Activated CD4-positive, alpha-beta T cell treated with anti-CD3 and anti-CD28 coated beads, Interleukin-2, amount 50 U/mL, for 1 hour (primary cell): ENCODE measurements around the gene BTG1.

Experiments
- DNase-seq: peaks from one replicate; pipeline ENCODE4 v3.0.0-alpha.2; 2020

Gene BTG1

DNA sequence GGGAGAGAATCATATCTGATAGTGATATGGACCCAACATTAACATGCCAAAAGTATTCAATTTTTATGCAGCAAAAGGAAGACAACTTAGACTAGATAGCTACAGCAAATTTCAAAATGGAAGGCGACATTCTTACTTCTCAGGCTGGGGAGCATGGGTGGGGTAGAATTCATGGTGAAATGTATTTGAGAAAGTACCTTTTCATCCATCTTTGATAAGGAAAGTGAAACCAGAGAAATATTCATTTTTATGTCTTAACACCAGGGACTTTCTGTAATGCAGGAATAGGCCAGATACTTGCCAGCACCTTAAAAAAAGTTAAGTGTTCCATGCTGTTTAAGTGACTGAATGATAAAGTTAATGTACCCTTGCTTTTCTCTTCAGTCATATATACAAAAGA is 13.4 kb downstream of the BTG1 start:
- DNase-seq = no peak

DNA sequence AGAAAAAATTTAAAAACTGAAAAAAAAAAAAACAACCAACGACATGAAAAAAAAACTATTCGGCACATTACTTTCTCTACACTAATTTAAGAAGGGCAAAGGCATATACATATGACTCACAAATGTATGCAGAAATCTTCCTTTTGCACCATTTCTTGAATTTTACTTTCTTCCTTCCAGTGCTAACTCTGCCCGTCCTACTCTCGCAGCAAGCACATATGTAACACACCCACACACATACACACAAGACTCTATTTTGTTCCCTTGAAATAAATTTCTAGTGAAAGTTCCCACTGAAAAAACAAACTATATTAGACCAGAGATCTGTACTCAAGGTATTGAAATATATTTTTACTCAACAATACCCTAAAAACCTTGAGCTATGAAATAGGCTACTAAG is 14.6 kb downstream of the BTG1 start:
- DNase-seq = no peak

DNA sequence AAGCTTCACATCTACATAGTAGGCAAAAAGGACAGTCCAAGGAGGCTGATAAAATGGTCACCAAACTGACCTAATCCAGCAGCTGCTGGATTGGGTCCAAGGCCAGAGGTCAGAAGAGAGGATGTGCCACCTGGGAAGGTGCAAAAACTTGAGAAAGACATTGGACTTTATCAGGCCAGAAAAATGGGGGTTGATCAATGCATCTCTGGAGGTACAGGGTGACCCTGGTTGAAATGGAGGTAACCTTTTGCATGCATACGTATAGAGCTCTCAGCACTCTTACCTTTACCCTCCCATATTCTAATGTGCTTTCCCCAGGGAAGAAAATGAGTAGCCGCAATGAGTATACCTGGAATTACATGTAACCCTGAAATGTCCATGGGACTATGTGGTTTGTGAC is 16.0 kb downstream of the BTG1 start:
- DNase-seq = no peak

DNA sequence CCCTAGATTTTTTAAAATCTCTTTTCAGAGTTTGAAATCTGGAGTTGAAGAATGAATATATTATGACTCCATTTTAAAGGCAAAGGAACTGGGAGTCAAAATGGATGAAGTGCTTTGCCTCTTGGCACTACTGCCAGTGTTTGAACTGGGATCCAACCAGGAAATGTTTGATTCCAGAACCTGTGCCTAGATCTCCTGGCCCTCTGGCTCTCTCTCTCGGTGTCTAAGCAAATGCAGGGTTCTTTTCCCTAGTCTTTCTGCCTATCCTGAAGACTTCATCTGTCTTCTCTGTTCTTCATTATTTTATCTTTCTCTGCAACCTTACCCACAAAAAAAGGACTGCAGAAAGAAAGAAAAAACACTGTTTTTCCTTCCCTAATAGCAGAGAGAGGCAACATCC is 17.0 kb downstream of the BTG1 start:
- no peak for DNase-seq

DNA sequence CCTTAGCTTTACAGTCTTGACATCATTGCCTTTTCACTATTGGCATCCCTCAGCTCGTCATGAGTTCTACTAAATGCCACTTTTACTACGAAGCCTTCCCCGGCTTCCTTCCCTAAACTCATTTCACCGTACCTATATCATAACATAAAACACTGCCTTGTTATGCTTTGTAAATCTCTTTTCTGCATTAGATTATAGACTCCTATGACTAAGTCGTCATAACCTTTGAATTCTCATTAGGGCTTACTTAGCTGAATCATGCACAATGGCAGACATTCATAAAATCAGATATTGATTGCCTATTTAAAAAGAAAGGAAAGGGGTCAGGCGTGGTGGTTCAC is 21.0 kb downstream of the BTG1 start:
- no peak for DNase-seq

DNA sequence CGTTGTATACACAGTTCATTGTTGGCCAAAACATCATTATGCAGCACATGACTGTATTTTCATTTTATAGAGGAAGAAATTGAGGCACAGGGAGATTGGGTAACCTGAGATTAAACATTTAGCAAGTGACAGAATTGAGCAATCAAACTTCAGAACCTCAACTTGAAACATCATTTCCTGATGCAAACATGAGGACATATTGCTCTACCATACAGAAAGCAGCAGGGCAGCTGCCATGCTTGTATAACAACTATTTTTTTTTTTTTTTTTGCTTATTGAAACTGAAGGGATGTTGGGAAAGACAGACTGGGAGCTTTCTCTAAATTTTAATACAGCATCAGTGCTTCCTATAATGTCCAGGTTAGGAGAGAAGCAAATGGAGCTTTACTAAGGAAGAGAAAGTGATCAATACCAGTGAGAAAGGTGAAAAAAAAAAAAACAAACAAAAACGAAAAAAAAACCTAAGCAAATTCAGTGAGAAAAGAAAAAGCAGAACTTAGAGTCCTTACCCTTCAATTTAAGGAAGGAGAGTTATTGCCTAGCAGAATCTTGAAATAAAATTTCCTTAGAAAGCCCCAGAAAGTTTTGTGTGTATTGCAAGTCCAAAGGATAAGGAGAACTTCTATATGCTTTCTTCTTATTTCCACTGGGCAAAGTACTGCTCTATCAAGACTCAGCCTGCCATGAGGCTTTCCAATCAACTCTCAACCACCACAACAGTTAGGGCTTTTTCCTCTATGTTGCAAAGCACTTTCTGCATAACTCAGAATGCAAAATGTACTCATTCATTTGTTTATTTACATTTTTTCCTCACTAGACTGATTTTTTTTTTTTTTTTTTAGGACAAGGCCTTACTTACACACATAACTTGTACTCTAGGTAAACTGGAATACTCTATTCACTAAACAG is 21.6 kb downstream of the BTG1 start:
- no peak for DNase-seq

DNA sequence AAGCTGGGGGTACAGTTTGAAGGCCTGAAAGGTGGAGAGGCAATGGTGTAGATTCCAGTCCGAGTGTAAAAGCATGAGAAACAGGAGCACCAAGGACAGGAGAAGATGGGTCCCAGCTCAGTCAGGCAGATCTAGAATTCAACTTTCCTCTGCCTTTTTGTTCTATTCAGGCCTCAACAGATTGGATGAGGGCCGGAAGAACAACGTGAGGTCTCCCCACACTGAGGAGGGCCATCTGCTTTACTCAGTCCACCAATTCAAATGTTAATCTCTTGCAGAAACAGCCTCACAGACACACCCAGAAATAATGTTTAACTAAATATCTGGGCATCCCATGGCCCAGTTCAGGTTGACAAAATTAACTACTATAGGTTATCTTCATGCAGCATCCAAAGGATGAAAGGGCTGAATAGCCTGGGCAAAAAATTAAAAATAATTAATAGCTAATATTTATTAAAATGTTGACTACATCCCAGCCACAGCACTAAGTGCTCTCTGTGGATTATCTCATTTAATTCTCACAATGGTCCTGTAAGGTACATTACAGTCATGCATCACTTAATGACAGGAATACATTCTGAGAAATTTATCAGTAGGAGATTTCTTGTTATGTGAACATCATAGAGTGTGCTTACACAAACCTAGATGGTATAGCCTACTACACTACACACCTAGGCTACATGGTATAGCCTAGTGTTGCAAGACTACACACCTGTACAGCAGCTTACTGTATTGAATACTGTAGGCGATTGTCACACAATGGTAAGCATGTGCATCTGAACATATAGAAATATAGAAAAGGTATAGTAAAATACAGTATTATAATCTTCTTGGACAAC is 22.5 kb downstream of the BTG1 start:
- no peak for DNase-seq

DNA sequence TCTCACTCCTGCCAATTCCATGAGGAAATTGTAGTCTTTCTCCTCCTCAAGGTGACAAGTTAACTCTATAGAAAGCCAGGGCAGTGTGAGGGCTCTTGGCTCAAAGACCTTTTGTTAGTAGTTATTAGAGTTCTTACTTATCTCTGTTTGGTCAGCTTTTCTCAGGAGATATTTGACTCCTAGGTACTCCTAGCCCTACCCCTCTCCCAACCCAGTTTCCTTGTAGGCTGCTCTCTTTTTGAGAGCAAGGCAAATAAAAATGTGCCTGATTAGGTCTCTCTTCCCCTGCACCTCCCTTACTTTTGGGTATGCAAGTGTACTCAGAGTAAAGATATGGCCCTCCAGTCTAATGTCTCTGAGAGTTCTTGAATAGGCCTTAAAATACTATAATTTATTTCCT is 23.8 kb downstream of the BTG1 start:
- DNase-seq = no peak

DNA sequence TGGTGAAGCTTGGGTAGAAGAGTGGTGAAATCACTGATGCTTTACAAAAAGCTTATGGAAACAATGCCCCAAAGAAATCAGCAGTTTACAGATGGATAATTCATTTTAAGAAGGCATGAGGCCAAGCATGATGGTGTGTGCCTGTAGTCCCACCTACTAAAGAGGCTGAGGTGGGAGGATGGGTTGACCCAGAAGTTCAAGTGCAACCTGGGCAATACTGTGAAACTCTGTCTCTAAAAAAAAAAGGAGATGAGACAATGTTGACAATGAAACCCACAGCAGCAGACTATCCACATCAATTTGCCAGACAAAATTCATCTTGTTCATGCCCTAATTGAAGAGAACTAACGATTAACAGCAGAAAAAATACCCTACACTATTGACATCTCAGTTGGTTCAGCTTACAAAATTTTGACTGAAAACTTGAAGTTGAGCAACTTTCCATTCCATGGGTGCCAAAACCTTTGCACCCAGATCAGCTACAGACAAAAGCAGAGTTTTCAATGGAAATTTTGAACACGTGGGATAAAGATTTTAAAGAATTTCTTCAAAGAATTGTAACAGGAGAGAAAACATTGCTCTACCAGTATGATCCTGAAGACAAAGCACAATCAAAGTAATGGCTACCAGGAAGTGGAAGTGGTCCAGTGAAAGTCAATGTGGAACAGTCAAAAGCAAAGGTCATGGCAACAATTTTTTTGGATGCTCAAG is 26.7 kb downstream of the BTG1 start:
- no peak for DNase-seq

DNA sequence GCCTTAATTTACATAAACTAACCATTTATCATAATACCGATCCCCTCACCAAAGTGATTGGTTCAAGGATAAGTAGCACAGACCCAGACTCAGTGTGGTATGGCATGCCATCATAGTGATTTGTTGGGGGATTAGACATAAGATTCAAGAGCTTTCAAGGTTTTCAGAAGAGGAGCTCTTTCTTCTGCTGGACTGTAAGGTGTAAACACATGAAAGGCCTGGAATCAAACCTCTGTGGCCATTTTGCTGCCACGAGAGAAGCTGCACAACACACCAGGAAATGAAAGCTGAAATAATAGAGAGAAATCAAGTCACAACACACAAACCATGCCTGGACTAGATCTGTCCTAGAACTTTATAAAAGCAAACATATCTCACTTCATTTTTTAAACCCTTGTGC is 30.8 kb downstream of the BTG1 start:
- no peak for DNase-seq

DNA sequence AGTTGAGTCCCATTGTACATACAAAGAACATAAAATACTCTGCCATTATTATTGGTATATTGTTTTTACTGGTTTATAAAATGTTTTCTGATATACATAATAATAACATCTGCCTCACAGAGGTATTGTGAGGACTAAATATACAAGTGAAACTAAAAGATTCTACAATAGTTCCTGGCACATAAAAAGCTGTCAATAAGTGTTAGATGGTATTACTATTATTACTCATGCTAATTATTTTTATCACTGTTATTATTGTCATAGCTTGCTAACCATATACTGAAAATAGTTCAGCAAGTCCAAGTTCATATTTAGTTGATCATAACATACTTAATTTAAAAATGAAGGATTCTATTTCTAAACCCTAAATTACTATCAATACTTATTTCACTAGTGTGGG is 34.4 kb downstream of the BTG1 start:
- no peak for DNase-seq

DNA sequence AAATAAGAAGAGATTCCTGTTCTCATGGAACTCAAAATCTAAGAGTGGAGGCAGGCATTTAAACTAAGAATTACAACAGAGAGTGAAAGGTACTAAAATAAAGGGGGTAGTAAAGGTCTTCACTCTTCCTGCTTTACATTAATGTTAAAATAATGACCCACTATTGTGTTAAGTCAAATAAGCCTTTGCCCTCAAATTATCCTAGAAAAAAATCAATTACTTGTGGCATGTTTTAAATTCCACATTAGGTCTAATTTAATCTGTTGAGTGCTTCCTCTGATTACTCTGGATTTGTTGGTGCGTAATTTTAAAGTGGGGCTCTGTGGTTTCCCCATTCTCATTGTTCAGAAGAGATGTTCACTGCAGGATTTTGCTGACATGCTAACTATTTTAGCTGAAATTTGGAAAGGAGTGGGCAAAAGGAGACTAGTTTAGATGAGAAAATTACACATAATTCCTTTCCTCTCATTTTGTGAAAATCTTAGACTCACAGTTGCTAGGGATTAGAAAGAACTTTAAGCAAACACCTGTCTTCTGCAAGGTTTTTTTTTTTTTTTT is 35.5 kb downstream of the BTG1 start:
- no peak for DNase-seq

DNA sequence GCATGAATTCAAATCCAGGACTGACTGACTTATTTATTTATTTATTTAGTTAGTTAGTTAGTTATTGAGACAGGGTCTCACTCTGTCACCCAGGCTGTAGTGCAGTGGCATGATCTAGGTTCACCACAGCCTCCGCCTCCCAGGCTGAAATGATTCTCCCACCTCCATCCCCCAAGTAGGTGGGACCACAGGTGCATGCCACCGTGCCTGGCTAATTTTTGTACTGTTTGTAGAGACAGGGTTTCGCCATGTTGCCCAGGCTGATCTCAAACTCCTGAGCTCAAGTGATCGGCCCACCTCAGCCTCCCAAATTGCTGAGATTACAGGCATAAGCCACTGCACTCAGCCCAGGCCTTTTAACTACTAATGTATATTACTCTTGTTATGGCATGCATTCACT is 36.0 kb downstream of the BTG1 start:
- no peak for DNase-seq

DNA sequence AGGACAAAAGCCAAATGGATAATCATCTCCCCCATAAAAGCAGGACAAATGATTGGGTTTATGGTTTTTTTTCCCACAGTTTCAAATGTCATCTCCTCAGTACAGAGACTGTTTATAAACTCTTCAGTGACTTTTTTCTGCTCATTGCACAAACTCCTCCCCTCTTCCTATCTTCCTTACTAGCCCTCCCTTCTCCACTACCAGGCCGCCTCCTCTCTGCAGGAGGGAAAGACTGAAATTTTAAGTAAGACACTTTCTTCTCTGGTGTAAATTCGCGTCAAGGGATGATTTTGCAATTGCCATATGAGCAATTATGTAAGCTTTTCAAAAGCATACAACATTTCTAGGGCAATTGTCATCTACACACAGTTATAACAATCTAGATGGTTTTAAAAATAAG is 37.0 kb downstream of the BTG1 start:
- no peak for DNase-seq

DNA sequence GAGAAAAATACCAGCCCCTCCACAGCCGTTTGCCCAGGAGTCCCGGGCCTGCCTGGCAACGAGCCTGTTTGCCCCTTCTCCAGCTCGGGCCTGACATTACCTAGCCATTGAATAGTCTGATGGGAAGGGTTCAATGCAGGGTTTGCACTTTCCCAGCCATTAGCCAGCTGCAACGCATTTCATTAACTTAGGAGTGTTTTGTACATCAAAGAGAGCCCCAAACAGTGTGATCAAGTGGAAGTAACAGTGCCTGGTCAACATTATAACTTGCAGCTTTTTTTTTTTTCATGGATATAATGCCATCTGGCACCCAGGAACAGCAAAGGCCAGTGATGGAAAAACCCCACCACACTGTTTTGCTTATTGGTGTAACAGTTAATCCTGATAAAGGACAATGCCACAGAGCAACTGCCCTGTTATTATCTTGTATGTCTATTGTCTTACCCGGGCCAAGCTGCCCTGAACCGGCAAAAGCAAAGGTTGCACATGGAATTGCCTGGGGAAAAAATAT is 38.0 kb downstream of the BTG1 start:
- DNase-seq = no peak

DNA sequence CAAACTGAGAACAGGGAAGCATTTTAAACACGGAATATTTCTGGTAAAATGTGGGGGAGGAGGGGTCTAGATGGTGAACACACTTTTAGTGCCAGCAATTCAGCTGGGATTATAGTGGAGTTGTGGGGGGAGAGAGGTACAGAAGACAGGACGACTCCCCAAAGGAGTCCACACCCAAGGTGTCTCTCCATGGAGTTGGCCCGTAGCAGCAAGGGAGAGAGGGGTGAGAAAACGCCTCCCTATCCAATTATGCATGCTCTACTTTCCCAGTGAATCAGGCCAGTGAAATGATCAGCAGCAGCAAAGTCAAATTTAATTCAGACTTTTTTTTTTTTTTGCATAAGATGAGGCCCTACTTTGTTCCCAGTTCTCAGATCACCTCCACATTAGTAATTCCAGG is 38.6 kb downstream of the BTG1 start:
- DNase-seq = no peak

DNA sequence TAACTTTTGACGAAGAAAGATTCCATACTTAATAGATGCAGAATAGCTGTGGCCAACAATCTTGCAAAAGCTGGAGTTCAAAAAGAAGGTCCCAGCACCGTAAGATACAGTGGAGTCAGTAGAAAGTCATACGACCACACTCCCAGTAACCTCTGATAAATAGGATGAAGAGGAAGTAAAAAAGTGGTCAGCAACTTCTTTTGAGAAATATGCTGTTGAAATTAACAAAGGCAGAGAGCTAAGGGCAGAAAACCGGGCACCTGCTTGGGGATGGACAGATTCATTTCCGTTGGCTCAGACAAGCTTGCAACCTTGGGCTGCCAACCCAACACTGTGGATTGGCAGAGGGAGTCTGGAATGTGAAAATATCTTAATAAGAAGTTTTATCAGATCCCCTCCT is 40.0 kb downstream of the BTG1 start:
- DNase-seq = no peak

DNA sequence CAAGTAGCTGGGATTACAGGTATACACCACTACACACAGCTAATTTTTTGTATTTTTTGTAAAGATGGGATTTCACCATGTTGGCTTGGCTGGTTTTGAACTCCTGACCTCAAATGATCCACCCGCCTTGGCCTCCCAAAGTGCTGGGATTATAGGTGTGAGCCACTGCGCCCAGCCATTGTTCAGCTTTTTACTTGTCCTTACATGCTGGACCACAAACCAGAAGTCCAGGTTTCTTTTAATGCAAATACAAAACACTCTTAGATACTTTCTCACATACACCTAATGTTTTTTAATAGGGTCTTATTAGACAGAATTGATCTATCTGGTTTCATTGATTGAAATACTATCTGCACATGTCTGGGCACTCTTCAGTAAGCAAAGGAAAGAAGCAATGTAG is 40.5 kb downstream of the BTG1 start:
- DNase-seq = no peak

DNA sequence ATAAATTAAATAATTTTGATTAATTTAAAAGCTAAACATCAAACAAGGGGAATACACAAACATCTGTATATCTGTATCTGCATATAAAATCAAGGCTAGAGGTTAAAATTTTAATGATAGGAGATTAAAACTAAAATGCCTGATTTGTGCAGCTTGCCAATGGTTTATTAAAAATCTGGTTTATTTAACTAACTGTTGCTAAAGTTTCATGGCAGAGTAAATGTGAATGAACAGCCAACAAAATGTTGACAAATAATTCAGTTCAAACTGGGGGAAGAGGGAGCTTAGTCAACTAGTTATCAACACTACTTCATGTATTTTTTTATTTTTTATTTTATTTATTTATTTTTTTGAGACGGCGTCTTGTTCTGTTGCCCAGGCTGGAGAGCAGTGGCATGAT is 43.0 kb downstream of the BTG1 start:
- no peak for DNase-seq

DNA sequence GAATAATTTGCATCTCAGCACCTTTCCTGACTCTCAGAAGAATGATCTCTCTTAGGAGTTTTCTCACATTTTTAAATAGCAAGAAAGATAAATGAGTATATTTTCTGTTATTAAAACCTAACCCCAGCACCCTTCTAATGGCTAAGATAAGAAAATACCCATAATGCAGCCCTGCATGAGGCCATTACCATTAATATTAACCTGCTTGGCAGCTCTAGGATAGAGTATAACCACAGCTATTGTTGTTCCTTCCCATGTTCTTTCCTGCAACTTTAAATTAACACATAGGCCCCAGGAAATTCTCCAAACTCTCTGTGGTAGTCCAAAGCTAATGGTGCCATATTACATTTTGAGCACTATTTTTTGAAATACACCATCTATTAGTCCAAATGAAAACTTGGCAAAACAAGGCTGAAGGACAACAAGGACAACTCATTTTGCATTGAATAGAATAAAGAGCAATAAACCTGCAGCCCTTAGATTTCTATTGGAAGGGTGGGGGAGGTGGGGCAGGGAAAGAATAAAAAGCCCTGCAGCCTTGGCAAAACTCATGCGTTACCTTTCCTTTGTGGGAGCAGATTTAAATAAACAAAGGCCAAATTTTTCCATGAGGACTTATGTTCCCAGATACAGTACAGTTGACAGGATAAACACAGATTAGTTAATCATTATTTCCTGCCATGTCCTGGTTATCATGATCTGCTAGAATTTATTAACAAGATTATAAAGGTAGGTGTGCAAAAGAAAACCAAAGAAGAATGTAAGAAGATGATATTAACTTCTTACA is 46.9 kb downstream of the BTG1 start:
- DNase-seq = no peak

DNA sequence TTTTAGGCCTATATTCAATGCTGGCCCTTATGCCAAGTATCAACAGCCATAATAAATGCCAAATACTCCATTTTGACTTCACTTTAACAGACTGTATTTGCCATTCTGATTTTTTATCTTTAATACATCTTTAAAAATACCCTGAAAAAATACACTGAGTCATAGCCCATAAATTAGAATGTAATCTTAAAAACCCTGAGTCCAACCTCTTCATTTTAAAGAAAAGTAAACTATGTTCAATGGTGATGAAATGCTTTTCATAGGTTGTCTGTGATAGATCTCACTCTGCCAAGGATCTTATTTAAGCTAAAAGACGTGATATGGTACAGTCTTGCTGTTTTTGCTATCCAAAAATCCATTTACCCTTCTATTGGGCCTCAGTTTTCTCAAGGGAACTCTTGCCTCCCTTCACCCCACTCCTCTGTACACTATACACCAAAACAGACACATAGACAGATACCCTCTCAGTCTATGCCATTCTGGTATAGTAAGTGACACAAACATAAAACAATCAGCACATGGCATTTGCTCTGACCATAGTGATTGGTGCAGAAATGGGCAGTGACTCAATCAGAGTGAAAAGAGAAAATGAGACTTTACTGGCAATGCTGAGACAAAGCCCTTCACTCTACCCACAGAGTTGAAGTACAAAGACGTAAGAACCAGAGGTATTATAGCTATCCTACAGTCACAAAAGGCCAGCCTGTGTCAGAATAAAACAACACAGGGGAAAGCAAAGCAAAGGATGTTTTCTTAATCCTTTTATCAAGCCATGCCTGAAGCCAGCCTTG is 49.1 kb downstream of the BTG1 start:
- no peak for DNase-seq

DNA sequence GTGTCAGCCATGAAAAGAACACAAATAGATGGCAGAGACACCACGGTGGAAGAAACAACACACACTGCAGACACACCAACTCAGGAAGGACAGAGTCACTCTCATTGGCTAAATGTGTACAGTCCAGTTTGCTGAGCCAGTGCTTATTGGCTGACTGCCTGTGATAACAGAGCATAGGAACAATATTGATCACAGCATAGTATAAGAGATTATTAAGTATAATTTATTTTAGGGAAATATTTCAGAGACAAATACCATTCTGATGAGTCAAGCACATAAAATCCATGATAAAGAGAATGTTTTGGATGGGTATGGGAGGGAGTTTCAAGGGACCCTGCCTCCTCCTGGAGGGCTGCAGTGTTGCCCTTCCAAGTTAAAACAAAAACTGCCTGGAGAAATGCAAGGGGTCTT is 50.9 kb downstream of the BTG1 start:
- no peak for DNase-seq
